Hematopoietic multipotent progenitor cell treated with erythropoietin and hydrocortisone succinate and interleukin-3 and kit ligand, for 17 days (in vitro differentiated cells): ENCODE measurements around the gene ARMH1.

Experiments
- DNase-seq: peaks from one replicate; pipeline ENCODE4 v3.0.0-alpha.2; 2015; ENCODE audit warnings: low spot score

The ARMH1 gene

DNA sequence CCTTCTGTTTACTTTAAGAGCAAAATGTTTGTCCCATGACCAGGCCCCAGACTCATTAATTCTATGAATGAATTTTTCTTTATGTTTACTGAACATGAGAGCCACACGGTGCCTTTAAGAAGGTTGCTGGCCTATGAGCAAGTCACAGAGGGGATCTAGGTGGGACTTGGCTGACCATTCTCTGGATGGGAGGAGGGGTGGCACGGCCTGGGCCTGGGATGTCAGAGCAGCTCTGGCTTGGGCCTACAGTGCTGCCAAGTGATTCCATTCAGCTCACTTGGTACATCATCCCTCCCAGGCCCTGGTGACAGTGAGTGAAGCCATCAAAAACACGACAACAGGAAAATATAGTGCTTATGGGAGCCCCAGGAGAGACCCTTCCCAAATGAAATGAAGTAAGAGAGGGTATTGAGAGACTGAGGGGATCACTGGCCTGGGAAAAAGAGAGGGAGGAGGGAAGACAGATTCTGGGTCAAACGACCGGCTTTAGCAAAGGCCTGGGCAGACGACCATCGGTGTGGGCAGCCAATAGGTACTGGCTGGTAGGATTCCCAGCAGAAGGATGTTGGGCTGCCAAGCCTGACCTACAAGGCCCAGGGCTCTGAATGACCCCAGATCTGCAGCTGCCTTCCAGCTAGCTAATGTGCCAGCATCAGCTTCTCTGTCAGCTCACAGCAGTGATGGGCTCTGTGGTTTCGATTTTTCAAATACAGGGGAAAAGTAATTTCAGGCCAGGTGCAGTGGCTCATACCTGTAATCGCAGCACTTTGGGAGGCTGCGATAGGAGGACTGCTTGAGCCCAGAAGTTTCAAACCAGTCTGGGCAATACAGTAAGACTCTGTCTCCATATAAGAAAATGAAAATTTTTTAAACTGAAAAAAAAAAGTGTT, 3.5 kb upstream of the ARMH1 start:
- no peak for DNase-seq

- no peak for DNase-seq
Observed at GRCh38 chr1:44672254-44672955, 2.1 kb upstream of the ARMH1 start.

DNA sequence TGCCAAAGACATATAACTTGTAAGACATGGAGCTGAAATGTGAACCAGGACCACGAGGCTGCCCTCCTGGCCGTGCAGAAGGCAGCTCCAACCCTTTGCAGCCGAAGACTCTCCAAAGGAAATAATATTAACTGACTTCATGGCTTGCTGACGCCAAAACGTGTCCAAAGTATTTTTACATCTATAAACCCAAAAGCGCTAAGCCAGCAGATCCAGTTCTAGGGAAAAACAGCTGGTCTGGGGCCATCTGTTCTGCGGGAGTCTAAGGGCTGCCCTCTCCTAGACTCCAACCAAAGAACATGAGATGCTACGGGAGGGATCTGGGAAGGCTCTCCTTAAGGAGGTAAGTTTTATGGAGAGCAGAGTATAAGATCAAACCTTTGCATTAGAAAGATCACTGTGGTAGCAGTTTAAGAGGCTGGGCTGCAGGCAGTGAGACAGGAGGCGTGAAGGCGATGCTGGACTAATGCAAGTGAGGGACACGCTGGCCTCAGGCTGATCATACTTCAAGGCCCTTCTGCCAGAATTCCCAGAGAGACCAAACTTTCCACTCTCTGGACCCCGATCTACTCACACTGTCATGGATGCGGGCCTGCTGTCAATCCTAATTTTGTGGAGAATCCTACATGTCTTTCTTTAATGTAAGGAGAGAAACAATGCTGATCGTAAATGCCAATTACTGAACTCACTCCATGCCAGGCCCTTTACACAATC, 1.4 kb upstream of the ARMH1 start:
- DNase-seq, result no peak

- no peak for DNase-seq
Observed at GRCh38 chr1:44673675-44674112, 820 bp upstream of the ARMH1 start.

- DNase-seq, result no peak
Observed at GRCh38 chr1:44675186-44675585, 672 bp downstream of the ARMH1 start.

DNA sequence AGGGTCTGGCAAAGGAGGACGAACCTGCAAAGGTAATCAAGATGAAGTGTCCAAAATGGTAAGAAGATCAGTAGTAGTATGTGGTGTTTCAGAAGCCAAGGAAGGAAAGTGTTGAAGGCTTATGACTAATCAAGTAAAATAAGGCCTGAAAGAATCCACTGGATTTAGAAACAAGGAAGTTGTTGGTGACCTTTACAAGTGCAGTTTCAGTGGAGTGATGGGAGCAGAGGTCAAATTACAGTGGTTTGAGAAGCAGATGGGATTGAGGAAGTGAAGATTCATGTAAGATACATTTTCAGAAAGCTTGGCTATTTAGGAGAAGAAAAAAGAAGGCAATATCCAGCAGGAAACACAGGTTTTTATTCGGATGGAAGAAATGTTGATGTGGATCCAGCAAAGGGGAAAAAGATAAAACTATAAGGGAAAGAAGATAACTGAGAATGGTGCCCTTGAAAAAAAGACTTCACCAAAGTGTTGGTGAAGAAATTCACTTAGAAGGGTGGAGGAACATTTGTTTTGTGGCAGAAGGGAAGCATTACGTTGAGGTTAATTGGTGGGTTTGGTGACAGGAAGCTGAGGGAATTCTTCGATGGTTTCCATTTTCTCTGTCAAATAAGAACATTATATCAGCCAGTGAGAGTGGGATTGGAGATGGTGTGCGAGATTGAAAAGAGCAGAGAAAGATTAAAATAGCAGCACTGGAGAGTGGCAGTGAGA, 2.1 kb downstream of the ARMH1 start:
- DNase-seq, result no peak

DNA sequence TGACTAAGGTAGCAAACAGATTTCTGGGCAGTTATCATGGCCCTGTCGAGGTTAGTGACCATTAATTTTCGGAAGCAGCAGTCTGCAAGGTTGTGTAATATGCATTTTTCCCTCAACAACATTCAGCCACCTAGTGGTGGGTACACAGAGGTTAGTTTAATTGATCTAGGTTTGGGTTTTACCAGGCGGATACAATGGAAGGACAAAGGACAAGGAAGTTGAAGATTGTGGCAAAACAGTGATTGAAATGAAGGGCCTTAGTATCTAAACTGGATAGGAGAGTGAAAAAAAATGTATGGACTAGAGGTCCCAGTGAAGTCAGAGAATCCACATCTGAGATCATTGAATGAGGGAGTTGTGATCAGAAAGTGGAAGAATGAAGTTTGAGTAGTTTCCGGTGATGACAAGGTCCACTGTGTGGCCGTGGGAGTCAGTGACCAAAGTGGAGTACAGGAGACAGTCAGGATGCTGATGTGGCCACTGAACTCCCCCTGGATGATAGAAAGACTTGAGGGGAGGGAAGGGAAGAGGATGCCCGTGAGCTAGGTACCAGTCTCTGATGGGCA, 2.8 kb downstream of the ARMH1 start:
- no peak for DNase-seq

DNA sequence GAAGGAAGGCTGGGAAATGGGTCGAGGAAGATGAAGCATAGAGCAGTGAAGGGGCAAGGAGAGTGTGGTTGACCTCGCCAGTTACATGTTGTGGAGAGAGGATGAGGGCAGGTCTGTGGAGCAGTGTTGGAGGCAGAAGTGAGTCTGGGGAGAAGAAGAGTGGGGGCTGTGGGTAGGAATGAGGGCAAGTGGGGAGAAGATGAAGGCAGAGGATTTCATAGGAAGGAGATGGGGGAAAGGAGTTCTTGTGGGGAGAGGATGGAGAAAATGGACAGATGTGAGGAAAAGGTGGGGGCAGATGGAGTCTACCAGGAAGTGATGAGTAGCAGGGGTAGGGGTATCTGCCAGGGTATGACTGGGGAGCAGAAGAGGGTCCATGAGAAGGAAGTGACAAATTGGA, 3.6 kb downstream of the ARMH1 start:
- DNase-seq, result no peak

- no peak for DNase-seq
Observed at GRCh38 chr1:44678626-44679025, 4.1 kb downstream of the ARMH1 start.

- DNase-seq, result no peak
Observed at GRCh38 chr1:44679468-44679867, 5.0 kb downstream of the ARMH1 start.

DNA sequence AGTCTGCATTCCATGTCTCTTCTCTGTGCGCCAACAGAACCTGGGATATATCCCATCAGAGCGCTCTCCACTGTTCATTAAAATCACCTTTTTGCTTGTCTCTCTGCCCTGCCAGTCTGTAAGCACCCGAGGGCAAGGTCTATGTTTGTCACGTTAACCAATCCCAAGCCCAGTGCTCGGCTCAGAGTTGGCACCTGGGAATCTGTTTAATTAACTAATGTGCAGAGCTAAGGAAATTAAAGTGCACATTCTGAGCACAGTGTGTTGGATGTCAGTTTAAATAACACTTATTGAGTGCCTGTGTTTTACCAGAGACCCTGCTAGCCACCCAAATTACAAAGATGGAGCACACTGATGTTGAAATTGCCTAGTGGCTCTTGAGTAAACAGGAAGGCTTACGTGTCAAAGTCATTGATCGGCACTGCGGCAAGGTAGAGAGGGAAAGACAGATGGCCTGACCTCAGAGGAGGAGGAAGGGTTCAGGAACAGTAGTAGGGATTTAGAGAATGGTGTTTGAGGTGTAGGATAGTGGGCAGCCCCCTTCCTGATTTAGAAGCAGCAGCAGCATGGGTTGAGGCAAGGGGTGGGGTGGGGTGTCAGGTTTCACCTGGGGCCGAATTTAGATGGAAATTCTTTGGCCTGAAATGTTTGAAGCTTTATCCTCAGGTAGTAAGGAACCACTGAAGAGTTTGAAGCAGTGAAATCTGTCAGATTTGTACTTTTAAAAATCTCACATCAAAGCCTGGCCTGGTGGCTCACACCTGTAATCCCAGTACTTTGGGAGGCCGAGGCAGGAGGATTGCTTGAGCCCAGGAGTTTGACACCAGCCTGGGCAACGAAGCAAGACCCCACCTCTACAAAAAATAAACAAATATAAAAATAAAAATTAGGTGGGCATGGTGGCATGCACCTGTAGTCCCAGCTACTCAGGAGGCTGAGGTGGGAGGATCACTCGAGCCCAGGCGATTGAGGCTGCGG, 7.7 kb downstream of the ARMH1 start:
- DNase-seq, result no peak

DNA sequence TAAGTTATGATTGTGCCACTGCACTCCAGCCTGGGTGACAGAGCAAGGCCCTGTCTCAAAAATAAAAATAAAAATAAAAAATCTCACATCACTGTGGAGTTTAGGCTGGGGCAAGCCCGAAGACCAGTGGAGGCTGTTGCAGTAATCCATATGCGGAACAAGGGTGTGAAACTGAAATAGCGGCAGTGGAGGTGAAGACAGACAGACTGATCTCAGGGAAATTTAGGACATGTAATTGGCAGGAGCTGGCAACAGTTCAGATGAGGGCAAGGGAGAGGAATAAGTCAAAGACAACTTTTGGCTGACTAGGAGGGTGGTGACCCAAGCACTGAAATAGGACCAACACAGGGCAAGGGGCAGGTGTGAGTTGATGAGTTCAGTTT, 8.4 kb downstream of the ARMH1 start:
- DNase-seq, result no peak

GRCh38 chr1:44684525-44684924, 10.0 kb downstream of the ARMH1 start:
- no peak for DNase-seq

DNA sequence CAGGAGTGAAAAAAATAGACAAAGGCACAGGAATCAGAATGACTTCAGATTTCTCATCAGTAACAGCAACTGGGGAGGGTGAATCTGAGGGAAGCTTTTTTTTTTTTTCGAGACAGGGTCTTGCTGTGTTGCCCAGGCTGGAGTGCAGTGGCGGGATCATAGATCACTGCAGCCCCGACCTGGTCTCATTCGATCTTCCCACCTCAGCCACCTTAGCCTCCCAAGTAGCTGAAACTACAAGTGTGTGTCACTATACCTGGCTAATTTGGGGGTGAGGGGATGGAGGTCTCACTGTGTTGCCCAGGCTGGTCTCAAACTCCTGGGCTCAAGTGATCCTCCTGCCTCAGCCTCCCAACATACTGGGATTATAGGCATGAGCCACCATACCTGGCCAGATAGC, 10.7 kb downstream of the ARMH1 start:
- no peak for DNase-seq

- DNase-seq, result no peak
Observed at GRCh38 chr1:44685881-44686280, 11.4 kb downstream of the ARMH1 start.

- no peak for DNase-seq
Observed at GRCh38 chr1:44688760-44689446, 14.4 kb downstream of the ARMH1 start.

DNA sequence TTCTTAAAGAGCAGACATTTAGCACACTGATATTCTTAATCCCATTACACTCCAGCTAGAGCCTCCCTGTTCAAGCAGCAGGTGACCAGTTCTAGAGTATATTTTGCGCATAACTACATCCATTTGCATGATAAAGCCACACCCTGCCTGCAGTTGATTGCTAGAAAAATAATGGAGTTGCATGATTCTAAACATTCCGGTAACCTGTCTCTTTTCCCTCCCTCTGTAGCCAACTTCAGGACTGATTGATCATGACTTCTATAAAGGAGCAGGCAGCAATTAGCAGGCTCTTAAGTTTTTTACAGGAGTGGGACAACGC, 14.9 kb downstream of the ARMH1 start:
- no peak for DNase-seq

GRCh38 chr1:44693159-44693558, 18.6 kb downstream of the ARMH1 start:
- no peak for DNase-seq

DNA sequence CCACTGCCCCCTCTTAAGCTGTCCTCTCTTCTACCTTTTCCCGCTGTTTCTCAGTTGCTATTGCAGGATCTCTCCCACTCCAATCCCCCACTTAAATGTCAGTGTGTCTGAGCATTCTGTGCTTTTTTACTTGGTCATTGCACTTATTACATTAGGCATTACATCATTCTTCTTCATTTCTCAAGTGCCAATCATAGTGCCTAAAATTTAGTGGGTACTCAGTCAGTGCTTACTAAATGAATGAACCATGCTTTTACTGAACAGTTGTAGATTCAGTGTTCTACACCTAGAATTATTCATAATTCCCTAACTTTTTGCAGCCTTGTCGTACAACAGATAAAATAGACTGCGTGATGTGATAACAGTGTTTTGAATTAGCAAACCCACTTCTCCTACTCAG, 19.4 kb downstream of the ARMH1 start:
- no peak for DNase-seq

DNA sequence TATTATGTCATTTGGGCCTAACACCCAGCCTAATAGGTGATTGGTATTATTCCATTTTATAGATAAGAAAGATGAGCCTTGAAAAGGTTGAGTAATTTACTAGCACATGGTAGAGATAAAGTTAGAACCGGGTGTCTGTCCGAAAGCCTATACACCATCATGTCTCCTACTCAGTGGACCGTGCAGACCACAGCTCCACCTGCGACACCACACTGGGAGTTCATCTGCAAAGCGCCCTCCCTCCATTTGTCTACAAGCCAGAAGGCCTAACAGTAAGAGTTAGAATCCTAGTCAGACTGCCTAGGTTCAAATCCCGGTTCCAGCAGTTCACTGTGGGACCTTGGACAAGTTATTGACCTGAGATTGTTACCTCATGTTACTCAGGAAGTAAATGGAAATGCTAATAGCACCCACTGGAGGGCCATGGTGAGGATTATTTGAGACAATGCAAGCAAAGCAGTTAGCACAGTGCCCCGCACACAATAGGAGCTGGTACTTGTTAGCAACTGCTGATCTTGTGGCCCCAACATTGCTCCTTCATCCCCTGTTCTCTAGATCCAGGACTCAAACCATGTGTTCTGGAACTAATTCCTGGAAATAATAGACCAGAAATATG, 20.5 kb downstream of the ARMH1 start:
- DNase-seq, result no peak
